B cell (primary cell): ENCODE measurements around the gene POM121.
"Not testable (repeated sequence)": the region's sequence is repeated elsewhere in the genome, so short reads cannot be mapped to it uniquely, and the experiment has no call there.

Source experiments
- EZH2 ChIP-seq: IDR thresholded peaks from 2 replicates; pipeline ENCODE4 v1.6.1; 2012; ENCODE audit warnings: borderline replicate concordance, low read depth, mild to moderate bottlenecking, moderate library complexity, low read length; ENCODE audit not compliant: insufficient read depth, poor library complexity, severe bottlenecking
- TF ChIP-seq, protein P1 (sequence below): fragments of 200-600 bp; IDR thresholded peaks from one replicate; pipeline ENCODE4 v1.8.0; 2022; ENCODE audit warnings: antibody characterized with exemption, mild to moderate bottlenecking

DNA sequence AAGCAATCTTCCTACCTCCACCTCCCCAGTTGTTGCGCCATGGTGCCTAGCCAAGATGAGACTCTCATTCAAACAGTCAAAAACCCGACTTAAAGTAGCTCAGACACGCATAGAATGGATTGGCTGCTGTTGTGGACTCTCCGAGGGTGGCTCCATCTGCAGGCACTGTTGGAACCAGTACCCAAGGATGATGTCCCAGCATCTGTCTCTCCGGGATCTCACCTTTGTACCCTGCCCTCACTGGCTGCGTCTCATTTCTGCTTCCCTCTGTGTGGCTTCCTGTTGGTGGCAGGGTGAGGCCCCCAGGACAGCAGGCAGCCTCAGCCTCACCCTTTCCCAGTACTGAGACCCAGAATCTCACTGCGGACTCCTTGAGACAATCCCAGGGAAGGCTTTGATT lies 49.9 kb downstream of the POM121 start:
- TF ChIP-seq, protein P1, sequence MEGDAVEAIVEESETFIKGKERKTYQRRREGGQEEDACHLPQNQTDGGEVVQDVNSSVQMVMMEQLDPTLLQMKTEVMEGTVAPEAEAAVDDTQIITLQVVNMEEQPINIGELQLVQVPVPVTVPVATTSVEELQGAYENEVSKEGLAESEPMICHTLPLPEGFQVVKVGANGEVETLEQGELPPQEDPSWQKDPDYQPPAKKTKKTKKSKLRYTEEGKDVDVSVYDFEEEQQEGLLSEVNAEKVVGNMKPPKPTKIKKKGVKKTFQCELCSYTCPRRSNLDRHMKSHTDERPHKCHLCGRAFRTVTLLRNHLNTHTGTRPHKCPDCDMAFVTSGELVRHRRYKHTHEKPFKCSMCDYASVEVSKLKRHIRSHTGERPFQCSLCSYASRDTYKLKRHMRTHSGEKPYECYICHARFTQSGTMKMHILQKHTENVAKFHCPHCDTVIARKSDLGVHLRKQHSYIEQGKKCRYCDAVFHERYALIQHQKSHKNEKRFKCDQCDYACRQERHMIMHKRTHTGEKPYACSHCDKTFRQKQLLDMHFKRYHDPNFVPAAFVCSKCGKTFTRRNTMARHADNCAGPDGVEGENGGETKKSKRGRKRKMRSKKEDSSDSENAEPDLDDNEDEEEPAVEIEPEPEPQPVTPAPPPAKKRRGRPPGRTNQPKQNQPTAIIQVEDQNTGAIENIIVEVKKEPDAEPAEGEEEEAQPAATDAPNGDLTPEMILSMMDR: not testable (repeated sequence)
- not testable (repeated sequence) for TF ChIP-seq EZH2
